IMR-90 (cell line): ENCODE data around the gene ALOX15. TPM values are rescaled to one million over a fixed set of nuclear protein-coding genes. Genes with fewer than 3 reads are reported as not detected.

Experiments
- ATAC-seq: fragments of 200-7000 bp; cut with Tn5 transposase; 2 replicates; pipeline ENCODE4 v1.9.1; 2020; ENCODE audit warnings: low read depth, mild to moderate bottlenecking, moderate library complexity
- BruUV-seq: library from RNA; stranded (reverse); fragments of 400-500 nt; replicated peaks from 2 replicates; lab custom pipeline; 2021; lab: Mats Ljungman, UMichigan
- CTCF ChIA-PET: fragments of 300-600 bp; formaldehyde crosslinking; extraction: SDS; loops from one replicate; lab custom pipeline; 2021; ENCODE audit warnings: antibody characterized with exemption; lab: Yijun Ruan, JAX
- POLR2A ChIA-PET: fragments of 300-600 bp; sonication (Branson Sonifier 250); formaldehyde crosslinking; loops from one replicate; lab custom pipeline; 2022; ENCODE audit warnings: antibody characterized with exemption; ENCODE audit not compliant: unreplicated experiment; lab: Charles Lee
- DNase-seq: peaks from one replicate; pipeline ENCODE4 v3.0.0; 2013
- H2AFZ ChIP-seq: replicated peaks from 2 replicates; pipeline ENCODE3; 2013; ENCODE audit warnings: low read length, mild to moderate bottlenecking; ENCODE audit not compliant: poor library complexity
- H2AK5ac ChIP-seq: 2 replicates; pipeline ENCODE4 v1.6.1; 2013; ENCODE audit warnings: low read depth, low read length, inconsistent platforms
- H2AK9ac ChIP-seq: replicated peaks from 2 replicates; pipeline ENCODE3; 2013; ENCODE audit warnings: mild to moderate bottlenecking, low read depth, low read length, moderate library complexity; ENCODE audit not compliant: poor library complexity
- H2BK120ac ChIP-seq: 2 replicates; pipeline ENCODE4 v1.6.1; 2013; ENCODE audit warnings: low read depth, low read length, inconsistent platforms
- H2BK15ac ChIP-seq: 3 replicates; pipeline ENCODE4 v1.6.1; 2013; ENCODE audit warnings: low read depth, low read length, inconsistent platforms
- H2BK20ac ChIP-seq: 2 replicates; pipeline ENCODE4 v1.6.1; 2013; ENCODE audit warnings: low read depth, mild to moderate bottlenecking, inconsistent platforms, low read length, moderate library complexity
- H2BK5ac ChIP-seq: 2 replicates; pipeline ENCODE4 v1.6.1; 2013; ENCODE audit warnings: mild to moderate bottlenecking, low read depth, low read length, inconsistent platforms; ENCODE audit not compliant: poor library complexity, severe bottlenecking
- H3K14ac ChIP-seq: replicated peaks from 2 replicates; pipeline ENCODE4 v1.6.1; 2013; ENCODE audit warnings: low read depth, low read length, inconsistent platforms
- H3K18ac ChIP-seq: 2 replicates; pipeline ENCODE4 v1.6.1; 2013; ENCODE audit warnings: low read depth, low read length, control low read depth
- H3K23ac ChIP-seq: 2 replicates; pipeline ENCODE4 v1.6.1; 2013; ENCODE audit warnings: low read depth, low read length, inconsistent platforms
- H3K27ac ChIP-seq: 2 replicates; pipeline ENCODE4 v1.5.1; 2013; ENCODE audit warnings: mild to moderate bottlenecking, control low read depth, low read length; ENCODE audit not compliant: insufficient read depth
- H3K27me3 ChIP-seq: 2 replicates; pipeline ENCODE4 v1.6.1; 2013; ENCODE audit warnings: low read length; ENCODE audit not compliant: control insufficient read depth, insufficient read depth
- H3K36me3 ChIP-seq: 2 replicates; pipeline ENCODE4 v1.6.1; 2013; ENCODE audit warnings: low read length, mixed read lengths; ENCODE audit not compliant: control insufficient read depth, insufficient read depth
- H3K4ac ChIP-seq: 2 replicates; pipeline ENCODE4 v1.6.1; 2013; ENCODE audit warnings: low read depth, low read length, inconsistent platforms
- H3K4me1 ChIP-seq: 2 replicates; pipeline ENCODE4 v1.6.1; 2013; ENCODE audit warnings: low read length, mixed read lengths; ENCODE audit not compliant: control insufficient read depth, insufficient read depth
- H3K4me2 ChIP-seq: 2 replicates; pipeline ENCODE4 v1.6.1; 2013; ENCODE audit warnings: low read depth, mild to moderate bottlenecking, control low read depth, low read length, moderate library complexity
- H3K4me3 ChIP-seq: 2 replicates; pipeline ENCODE4 v1.5.1; 2013; ENCODE audit warnings: low read depth, mild to moderate bottlenecking, control low read depth, low read length, moderate library complexity; ENCODE audit not compliant: insufficient read depth
- H3K56ac ChIP-seq: 2 replicates; pipeline ENCODE4 v1.6.1; 2013; ENCODE audit warnings: low read length, inconsistent platforms; ENCODE audit not compliant: insufficient read depth; ENCODE audit errors: extremely low read depth
- H3K79me1 ChIP-seq, 2 experiments: 2 replicates each; pipeline ENCODE4 v1.6.1; 2013; ENCODE audit warnings: low read length in 2 of 2, inconsistent platforms in 1 of 2, low read depth in 1 of 2
- H3K9ac ChIP-seq: 2 replicates; pipeline ENCODE4 v1.6.1; 2013; ENCODE audit warnings: low read depth, low read length, control low read depth
- H3K9me1 ChIP-seq: 2 replicates; pipeline ENCODE4 v1.6.1; 2013; ENCODE audit warnings: low read length, inconsistent platforms; ENCODE audit not compliant: insufficient read depth
- H3K9me3 ChIP-seq: 2 replicates; pipeline ENCODE4 v1.6.1; 2013; ENCODE audit warnings: low read length; ENCODE audit not compliant: control insufficient read depth, insufficient read depth
- H4K20me1 ChIP-seq: 2 replicates; pipeline ENCODE4 v1.6.1; 2013; ENCODE audit warnings: low read length, inconsistent platforms; ENCODE audit not compliant: insufficient read depth
- H4K5ac ChIP-seq: 2 replicates; pipeline ENCODE4 v1.6.1; 2013; ENCODE audit warnings: mild to moderate bottlenecking, low read depth, low read length, control low read depth
- H4K8ac ChIP-seq, 2 experiments: 2 replicates each; pipeline ENCODE4 v1.6.1; 2013; ENCODE audit warnings: low read depth in 2 of 2, low read length in 2 of 2, control low read depth in 1 of 2, inconsistent platforms in 1 of 2
- H4K91ac ChIP-seq: 2 replicates; pipeline ENCODE4 v1.6.1; 2013; ENCODE audit warnings: low read depth, low read length, inconsistent platforms; ENCODE audit not compliant: insufficient read depth
- CEBPB ChIP-seq: IDR thresholded peaks from 2 replicates; pipeline ENCODE4 v1.6.1; 2012; ENCODE audit warnings: low read depth, low read length, improper control_type of control experiment
- CHD1 ChIP-seq: IDR thresholded peaks from 2 replicates; pipeline ENCODE4 v1.6.1; 2012; ENCODE audit warnings: low read depth, low read length, improper control_type of control experiment
- MAFK ChIP-seq: IDR thresholded peaks from 2 replicates; pipeline ENCODE4 v1.6.1; 2012; ENCODE audit warnings: low read depth, low read length, improper control_type of control experiment
- MAZ ChIP-seq: IDR thresholded peaks from 2 replicates; pipeline ENCODE4 v1.6.1; 2012; ENCODE audit warnings: low read depth, mild to moderate bottlenecking, low read length, improper control_type of control experiment, moderate library complexity, borderline replicate concordance
- NFE2L2 ChIP-seq: fragments of 150-350 bp; IDR thresholded peaks from 2 replicates; pipeline ENCODE4 v1.6.1; 2016; ENCODE audit warnings: low read depth, mild to moderate bottlenecking, low read length
- SMC3 ChIP-seq: fragments of 150-350 bp; IDR thresholded peaks from 2 replicates; pipeline ENCODE4 v1.6.1; 2016; ENCODE audit warnings: low read depth, mild to moderate bottlenecking, antibody characterized with exemption, low read length, moderate library complexity
- WGBS, 2 experiments: methylation state at CpG; one replicate each; pipeline versions ENCODE4 v1.1.5 to v1.1.7; 2013; ENCODE audit warnings: missing lambda C conversion rate in 2 of 2; ENCODE audit not compliant: insufficient read length in 1 of 2; ENCODE audit errors: extremely low coverage in 2 of 2; 5-methylcytosine and 5-hydroxymethylcytosine counted together
- dilution Hi-C: fragments of 300-500 bp; cut with HindIII; formaldehyde crosslinking; loops from one replicate; pipeline ENCODE4 v1.14.3; 2018; ENCODE audit warnings: low sequenced_read_pairs; ENCODE audit not compliant: unreplicated experiment
- in situ Hi-C: fragments of 300-500 bp; cut with MboI; formaldehyde crosslinking; loops from 3 replicates; pipeline ENCODE4 v1.14.3; 2019; ENCODE audit warnings: low sequenced_read_pairs, inconsistent platforms, mixed read lengths
- intact Hi-C: fragments of 100-400 bp; cut with micrococcal nuclease; formaldehyde crosslinking; loops from 2 replicates; pipeline ENCODE4 v1.10.0; 2022
- polyA plus RNA-seq, 3 experiments: library from polyadenylated mRNA; depleted of rRNA; stranded (reverse); fragments of >200 nt; gene quantifications; 2 replicates each; pipeline ENCODE4 v1.2.3, GENCODE V29; 2012; ENCODE audit warnings: low replicate concordance in 1 of 3
- total RNA-seq: library from RNA; depleted of rRNA; stranded (reverse); fragments of >200 nt; gene quantifications from 2 replicates; pipeline ENCODE4 v1.2.3, GENCODE V29; 2012

Gene ALOX15
- total and polyA plus RNA-seq, 2 of the 4 experiments (the other 2 are of a cell fraction) = not detected

- Histone ChIP-seq H2BK120ac (no peak overlapping the region), H2AK9ac (no peak overlapping the region), H2AK5ac (no peak overlapping the region), H4K91ac (no peak overlapping the region), H3K79me1 (no peaks in the 10 kb centered on the region), H3K9me3 (no peaks in the 10 kb centered on the region), H3K9me1 (no peaks in the 10 kb centered on the region; the same call in 1 of the 2 replicates), H2AFZ (no peak overlapping the region), H4K20me1 (no peaks in the 10 kb centered on the region), H3K18ac (no peak overlapping the region), H3K27ac (no peak overlapping the region), H2BK5ac (no peak overlapping the region), H3K4me1 (peaks cover 11% of the 10 kb centered on the region; the same call in 1 of the 2 replicates), H3K36me3 (no peaks in the 10 kb centered on the region), H3K23ac (no peak overlapping the region), H3K56ac (no peak overlapping the region), H3K4ac (no peak overlapping the region), H3K4me3 (no peak overlapping the region), H3K4me2 (no peak overlapping the region), H2BK15ac (no peak overlapping the region), H3K27me3 (peaks cover 33% of the 10 kb centered on the region), H3K9ac (no peak overlapping the region), H4K8ac (no peak overlapping the region), H3K14ac (no peak overlapping the region), H4K5ac (no peak overlapping the region), H2BK20ac (no peak overlapping the region)
- BruUV-seq = no TSS peak
- dilution Hi-C loops (no loop called here), intact Hi-C loops (no loop called here), in situ Hi-C loops (no loop called here)
- TF ChIP-seq MAFK (no peak), NFE2L2 (no peak), MAZ (no peak), CHD1 (no peak), CEBPB (no peak), SMC3 (no peak)
- ChIA-PET CTCF (no interaction called here), POLR2A (no interaction called here)
- WGBS, 2 experiments = no CpG with 5 or more reads among the region's 7 CpGs
- DNase-seq = no peak
- ATAC-seq = no peak
Observed at GRCh38 chr17:4594406-4594805, 47.1 kb downstream of the ALOX15 start.
